Glomerular endothelial cell (primary cell): ENCODE results near the gene ATXN7L1. TPM values are rescaled to one million over a fixed set of nuclear protein-coding genes. Genes with fewer than 3 reads are reported as not detected.

Experiments
- DNase-seq: peaks from one replicate; pipeline ENCODE4 v3.0.0-alpha.2; 2011; ENCODE audit warnings: low read depth, low spot score; ENCODE audit errors: extremely low read depth
- total RNA-seq: library from RNA; depleted of rRNA; stranded (reverse); fragments of >200 nt; gene quantifications from 2 replicates; pipeline ENCODE4 v1.2.3, GENCODE V29; 2015

ATXN7L1 gene, protein sequence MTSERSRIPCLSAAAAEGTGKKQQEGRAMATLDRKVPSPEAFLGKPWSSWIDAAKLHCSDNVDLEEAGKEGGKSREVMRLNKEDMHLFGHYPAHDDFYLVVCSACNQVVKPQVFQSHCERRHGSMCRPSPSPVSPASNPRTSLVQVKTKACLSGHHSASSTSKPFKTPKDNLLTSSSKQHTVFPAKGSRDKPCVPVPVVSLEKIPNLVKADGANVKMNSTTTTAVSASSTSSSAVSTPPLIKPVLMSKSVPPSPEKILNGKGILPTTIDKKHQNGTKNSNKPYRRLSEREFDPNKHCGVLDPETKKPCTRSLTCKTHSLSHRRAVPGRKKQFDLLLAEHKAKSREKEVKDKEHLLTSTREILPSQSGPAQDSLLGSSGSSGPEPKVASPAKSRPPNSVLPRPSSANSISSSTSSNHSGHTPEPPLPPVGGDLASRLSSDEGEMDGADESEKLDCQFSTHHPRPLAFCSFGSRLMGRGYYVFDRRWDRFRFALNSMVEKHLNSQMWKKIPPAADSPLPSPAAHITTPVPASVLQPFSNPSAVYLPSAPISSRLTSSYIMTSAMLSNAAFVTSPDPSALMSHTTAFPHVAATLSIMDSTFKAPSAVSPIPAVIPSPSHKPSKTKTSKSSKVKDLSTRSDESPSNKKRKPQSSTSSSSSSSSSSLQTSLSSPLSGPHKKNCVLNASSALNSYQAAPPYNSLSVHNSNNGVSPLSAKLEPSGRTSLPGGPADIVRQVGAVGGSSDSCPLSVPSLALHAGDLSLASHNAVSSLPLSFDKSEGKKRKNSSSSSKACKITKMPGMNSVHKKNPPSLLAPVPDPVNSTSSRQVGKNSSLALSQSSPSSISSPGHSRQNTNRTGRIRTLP
- 8.8 and 11.7 TPM in 2 replicates for total RNA-seq

GRCh38 chr7:105876091-105876963, at the start of gene ATXN7L1:
Gene ATXN7L1, minus strand, starts transcription at chr7:105876599. Its CDS starts 41 bp downstream, at chr7:105876558.
- DNase-seq = peak; percentile 88

DNA sequence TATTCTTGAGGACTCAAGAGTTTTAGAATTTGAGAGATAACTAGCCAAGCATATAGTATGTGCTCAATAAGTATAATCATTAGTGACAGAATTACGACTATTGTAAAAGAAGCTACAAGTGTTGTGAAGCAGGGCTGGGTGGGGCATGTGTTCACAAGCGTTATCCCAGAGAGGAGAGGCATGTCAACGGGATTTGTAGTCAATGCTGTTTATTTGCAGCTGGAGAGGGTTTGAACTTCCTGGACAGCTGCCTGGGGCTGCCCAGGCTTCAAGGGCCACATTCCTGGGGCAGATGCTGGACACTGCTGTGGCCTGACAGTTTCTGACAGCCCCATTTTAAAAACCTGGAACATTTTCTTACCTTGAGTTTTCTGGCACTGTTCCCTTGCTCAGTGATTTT, 49.7 kb upstream of the ATXN7L1 start:
- DNase-seq = no peak

GRCh38 chr7:105924945-105925344, 48.5 kb upstream of the ATXN7L1 start:
- DNase-seq = no peak

DNA sequence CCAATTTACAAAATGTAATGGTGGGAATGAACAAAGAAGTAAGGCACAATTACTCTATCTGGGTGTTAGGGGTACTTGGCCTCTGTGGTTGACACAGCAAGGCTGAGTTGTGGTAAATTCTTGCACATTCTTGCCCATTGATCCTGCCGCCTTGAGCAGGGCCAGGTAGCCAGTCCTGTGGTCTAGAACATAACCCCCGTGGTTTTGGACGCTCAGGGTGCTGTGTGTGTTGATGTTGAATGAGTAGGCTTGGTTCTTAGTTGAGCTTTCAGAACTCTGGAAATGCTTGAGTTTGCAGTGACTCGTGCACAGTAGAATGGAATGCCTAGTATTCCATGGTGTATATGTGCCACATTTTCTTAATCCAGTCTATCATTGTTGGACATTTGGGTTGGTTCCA, 44.4 kb upstream of the ATXN7L1 start:
- no peak for DNase-seq

- no peak for DNase-seq
These were observed 41.3 kb upstream of the ATXN7L1 start for GRCh38 chr7:105917659-105918058.

- DNase-seq = no peak
These were observed 40.2 kb upstream of the ATXN7L1 start for GRCh38 chr7:105916603-105917002.

DNA sequence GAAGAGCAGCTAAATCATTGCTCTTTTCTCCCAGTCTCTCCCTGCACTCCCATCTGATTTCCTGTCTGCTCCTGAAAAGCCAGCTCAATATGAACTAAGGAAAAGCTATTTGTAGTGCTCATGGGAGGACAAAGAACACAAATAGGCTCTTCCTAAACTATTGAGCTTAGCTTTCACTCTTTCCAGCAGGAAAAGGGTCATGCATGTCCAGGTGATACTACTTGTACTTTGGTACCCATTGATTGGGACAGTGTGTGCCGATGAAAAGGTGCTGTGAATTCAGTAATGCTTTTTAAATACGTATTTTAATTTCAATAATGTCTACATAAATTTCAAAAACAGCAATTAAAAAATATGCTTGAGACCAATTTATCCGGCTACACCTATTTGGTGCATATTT, 37.5 kb upstream of the ATXN7L1 start:
- no peak for DNase-seq

GRCh38 chr7:105911961-105912575, 35.7 kb upstream of the ATXN7L1 start:
- no peak for DNase-seq

DNA sequence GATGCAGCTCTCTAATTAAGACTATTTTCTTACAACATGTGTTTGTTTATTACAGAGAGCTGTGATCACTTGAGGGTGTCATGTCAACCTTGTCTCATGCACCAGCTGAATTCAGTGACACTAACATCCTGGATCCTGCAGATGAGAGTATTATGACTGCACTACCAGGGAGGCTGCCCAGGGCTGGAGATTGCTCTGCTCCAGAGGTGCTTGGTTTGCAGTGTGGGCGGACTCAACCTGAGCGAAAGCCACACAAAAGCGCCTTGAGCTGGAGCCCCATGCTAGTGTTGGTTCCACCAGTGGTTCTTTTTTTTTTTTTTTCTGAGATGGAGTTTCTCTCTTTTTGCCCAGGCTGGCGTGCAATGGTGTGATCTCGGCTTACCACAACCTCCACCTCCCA, 33.8 kb upstream of the ATXN7L1 start:
- no peak for DNase-seq

DNA sequence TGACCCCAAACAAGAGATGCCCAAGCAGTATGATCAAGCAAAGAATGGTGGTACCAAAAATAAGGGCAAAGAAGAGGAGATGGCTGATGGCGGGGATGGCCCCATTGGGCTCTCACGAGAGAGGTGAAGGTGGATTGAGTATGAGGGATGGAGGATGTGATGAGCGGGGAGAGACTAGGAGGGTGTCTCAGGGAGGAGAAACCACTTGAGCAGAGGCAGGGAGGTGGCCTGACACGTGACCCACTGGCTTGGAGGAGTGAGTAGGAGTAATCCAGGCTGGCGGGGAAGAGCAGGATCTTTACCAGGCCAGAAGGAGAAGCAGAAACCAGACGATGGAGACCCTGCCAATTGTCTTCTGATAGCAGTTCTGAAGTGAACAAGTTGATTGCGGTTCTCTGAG, 33.3 kb upstream of the ATXN7L1 start:
- no peak for DNase-seq

- no peak for DNase-seq
These were observed 30.9 kb upstream of the ATXN7L1 start for GRCh38 chr7:105907129-105907846.

DNA sequence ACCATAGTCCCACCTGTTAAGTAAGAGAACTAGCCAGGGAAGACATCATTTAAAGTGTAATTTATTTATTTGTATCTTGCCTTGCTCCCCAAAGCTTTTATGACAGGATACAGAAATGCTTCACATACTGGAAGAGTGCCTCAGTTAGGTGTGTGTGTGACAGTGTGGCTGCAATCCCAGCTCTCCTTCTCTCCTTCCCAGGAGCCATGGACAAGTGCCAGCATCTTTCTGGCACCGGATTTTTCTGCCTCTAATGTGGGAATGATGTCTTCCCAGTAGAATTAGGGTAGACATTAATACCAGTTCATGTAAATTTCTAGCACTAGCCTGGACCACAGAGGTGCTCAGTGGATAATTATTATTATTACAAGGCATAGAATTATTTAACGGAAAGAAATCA, 30.3 kb upstream of the ATXN7L1 start:
- no peak for DNase-seq

- no peak for DNase-seq
These were observed 29.6 kb upstream of the ATXN7L1 start for GRCh38 chr7:105905910-105906568.

DNA sequence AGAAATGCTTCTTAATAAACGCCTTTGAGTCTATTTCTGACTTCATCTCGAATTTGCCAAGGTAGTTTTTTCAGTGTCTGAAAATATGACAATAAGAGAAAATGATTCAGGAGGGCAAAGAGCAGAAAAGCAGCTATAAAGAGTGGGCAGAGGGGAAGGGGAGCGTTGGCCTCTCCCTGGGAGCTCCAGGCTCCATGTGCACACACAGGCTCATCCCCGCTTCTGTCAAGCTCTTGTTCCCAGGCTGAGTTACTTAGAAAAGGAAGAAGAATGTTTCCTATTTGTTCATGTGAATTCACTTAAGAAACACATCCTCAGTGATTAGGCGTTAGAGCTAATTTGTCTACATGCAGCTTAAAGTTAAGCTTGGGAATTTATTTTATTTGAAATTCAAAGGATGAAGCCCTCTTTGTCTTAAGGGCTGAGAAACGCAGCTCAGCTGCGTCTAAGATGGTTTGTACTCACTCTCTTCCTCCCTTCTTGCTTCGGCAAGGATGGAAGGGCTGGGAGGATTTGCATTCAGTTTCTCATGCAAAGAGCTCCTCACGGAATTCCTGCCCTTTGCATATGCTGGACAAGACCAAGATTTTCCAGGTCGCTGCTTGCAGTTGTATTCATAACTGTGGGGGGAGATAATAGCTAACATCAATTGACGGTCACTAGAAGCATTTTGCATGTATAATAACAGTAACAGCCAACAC, 29.0 kb upstream of the ATXN7L1 start:
- DNase-seq = no peak

GRCh38 chr7:105904064-105904463, 27.7 kb upstream of the ATXN7L1 start:
- DNase-seq = no peak

DNA sequence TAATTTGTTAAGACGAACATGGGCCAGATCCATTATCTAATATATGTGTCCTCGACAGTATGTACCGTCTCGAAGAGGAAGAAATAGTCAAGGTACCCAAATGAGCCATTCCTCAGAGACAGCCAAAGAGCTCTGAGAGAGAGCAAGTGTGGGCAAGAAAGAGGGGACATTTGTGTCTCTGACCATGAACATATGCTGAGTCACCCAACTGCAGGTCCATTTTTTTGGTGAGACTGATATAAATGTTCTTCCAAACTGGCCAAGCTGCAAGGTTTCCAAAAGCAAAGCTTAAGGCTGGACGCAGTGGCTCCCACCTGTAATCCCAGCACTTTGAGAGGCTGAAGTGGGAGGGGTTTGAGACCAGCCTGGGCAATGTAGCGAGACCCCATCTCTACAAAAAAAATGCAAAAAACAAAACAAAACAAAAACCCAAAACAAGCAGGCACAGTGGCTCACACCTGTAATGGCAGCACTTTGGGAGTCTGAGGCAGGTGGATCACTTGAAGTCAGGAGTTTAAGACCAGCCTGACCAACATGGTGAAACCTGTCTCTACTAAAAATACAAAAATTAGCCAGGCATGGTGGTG, 26.0 kb upstream of the ATXN7L1 start:
- no peak for DNase-seq

DNA sequence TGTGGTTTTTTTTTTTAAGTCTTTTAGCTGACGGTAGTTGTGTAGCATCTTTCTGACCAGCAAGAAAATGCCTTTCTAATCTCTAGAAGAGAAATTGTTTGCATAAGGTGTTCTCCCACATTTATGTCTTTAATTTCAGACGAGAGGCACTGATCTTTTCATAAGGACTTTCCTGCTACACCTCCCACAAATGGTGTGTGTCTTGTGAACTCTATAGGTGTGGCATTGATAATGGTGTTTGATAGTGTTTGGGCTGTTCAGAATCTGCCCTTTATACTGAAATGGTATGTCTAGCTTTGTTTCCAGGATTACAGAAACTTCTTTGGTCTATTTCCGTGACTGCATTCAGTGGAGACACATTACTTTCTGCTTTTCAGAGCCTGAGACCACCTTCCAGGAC, 21.6 kb upstream of the ATXN7L1 start:
- DNase-seq = no peak

DNA sequence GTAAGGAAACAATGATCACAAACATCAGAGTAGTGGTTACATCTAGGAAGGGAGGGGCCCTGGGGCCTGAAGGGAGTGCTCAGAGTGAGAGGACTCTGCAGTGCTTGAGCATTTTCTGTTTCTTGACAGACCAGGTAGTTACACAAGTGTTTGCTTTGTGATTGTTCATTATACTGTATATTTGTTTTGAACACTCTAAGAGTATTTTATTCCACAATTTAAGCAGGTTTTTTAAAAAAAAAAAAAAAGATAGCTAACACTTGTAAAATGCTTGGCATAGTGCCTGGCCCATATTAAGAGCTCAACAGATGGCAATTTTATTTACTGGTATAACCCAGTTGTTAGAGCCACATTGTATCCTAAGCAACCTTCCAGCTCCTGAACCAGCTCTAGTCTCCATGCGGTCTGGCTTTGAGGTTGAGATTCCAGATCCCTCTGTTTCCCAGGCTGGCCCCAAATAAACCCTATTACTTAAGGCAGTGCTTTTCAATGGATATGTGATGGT, 20.1 kb upstream of the ATXN7L1 start:
- no peak for DNase-seq
